H1 (cell line): ENCODE data around the gene IL36RN. TPM values are rescaled to one million over a fixed set of nuclear protein-coding genes. Genes with fewer than 3 reads are reported as not detected.

ENCODE experiments used
- CTCF ChIA-PET: fragments of 300-600 bp; sonication (Branson Sonifier 250); formaldehyde crosslinking; loops from one replicate; lab custom pipeline; 2021; ENCODE audit not compliant: partially characterized antibody; lab: Charles Lee
- POLR2A ChIA-PET: fragments of 300-600 bp; sonication (Branson Sonifier 250); formaldehyde crosslinking; loops from one replicate; lab custom pipeline; 2021; ENCODE audit warnings: inconsistent platforms; ENCODE audit not compliant: partially characterized antibody; lab: Charles Lee
- DNase-seq, 2 experiments: peaks; one replicate each; pipeline versions ENCODE4 v3.0.0 to v3.0.0-alpha.2; 2010 to 2022; ENCODE audit warnings: low spot score in 2 of 2, low read depth in 1 of 2, mixed read lengths in 1 of 2
- FAIRE-seq: peaks from 2 replicates; lab custom pipeline; 2011; peaks lifted over from hg19 to GRCh38; lab: Jason Lieb, UNC
- H2AFZ ChIP-seq: 2 replicates; pipeline ENCODE4 v1.8.1; 2012; ENCODE audit warnings: low read length, inconsistent platforms
- H2AK5ac ChIP-seq: 2 replicates; pipeline ENCODE4 v1.6.1; 2013; ENCODE audit warnings: low read depth, low read length
- H2BK120ac ChIP-seq: replicated peaks from 2 replicates; pipeline ENCODE3; 2013; ENCODE audit warnings: low read depth, low read length, inconsistent platforms
- H2BK12ac ChIP-seq: 2 replicates; pipeline ENCODE4 v1.6.1; 2013; ENCODE audit warnings: low read depth, low read length
- H2BK15ac ChIP-seq: 2 replicates; pipeline ENCODE4 v1.6.1; 2013; ENCODE audit warnings: low read length
- H2BK20ac ChIP-seq: 2 replicates; pipeline ENCODE4 v1.6.1; 2013; ENCODE audit warnings: low read length
- H2BK5ac ChIP-seq: 2 replicates; pipeline ENCODE4 v1.6.1; 2013; ENCODE audit warnings: low read depth, low read length
- H3K14ac ChIP-seq: 2 replicates; pipeline ENCODE4 v1.6.1; 2013; ENCODE audit warnings: inconsistent platforms; ENCODE audit not compliant: insufficient read length
- H3K18ac ChIP-seq: 2 replicates; pipeline ENCODE4 v1.6.1; 2013; ENCODE audit warnings: low read length; ENCODE audit errors: extremely low read depth
- H3K23ac ChIP-seq: 2 replicates; pipeline ENCODE4 v1.6.1; 2013; ENCODE audit warnings: inconsistent platforms; ENCODE audit not compliant: insufficient read length
- H3K23me2 ChIP-seq: 2 replicates; pipeline ENCODE4 v1.6.1; 2013; ENCODE audit warnings: low read depth, low read length
- H3K27ac ChIP-seq: 2 replicates; pipeline ENCODE4 v1.6.1; 2011; ENCODE audit warnings: low read depth, low read length, inconsistent platforms
- H3K27me3 ChIP-seq, 4 experiments: replicated peaks in 1 of 4; 1 replicate in 1 of 4; 2 replicates in 3 of 4; pipeline versions ENCODE4 v1.6.1 to v1.8.1; 2011 to 2013; ENCODE audit warnings: low read length in 3 of 4, mild to moderate bottlenecking in 3 of 4, inconsistent platforms in 2 of 4, mixed read lengths in 2 of 4, moderate library complexity in 1 of 4; ENCODE audit not compliant: control insufficient read depth in 3 of 4, insufficient read depth in 3 of 4; ENCODE audit errors: extremely low read depth in 1 of 4
- H3K36me3 ChIP-seq, 4 experiments: 2 replicates each; pipeline versions ENCODE4 v1.6.1 to v1.8.1; 2011 to 2013; ENCODE audit warnings: mild to moderate bottlenecking in 4 of 4, low read length in 3 of 4, moderate library complexity in 2 of 4, control low read depth in 1 of 4, inconsistent platforms in 1 of 4; ENCODE audit not compliant: insufficient read depth in 4 of 4, control insufficient read depth in 2 of 4
- H3K4ac ChIP-seq: replicated peaks from 2 replicates; pipeline ENCODE3; 2013; ENCODE audit warnings: low read length, low read depth, mixed read lengths, inconsistent platforms; ENCODE audit not compliant: insufficient read length
- H3K4me1 ChIP-seq, 4 experiments: replicated peaks in 1 of 4; 1 replicate in 1 of 4; 2 replicates in 3 of 4; pipeline versions ENCODE4 v1.6.1 to v1.8.1; 2011 to 2013; ENCODE audit warnings: low read length in 3 of 4, inconsistent platforms in 2 of 4, mixed read lengths in 1 of 4; ENCODE audit not compliant: insufficient read depth in 4 of 4, control insufficient read depth in 3 of 4
- H3K4me2 ChIP-seq, 2 experiments: 2 replicates each; pipeline versions ENCODE4 v1.6.1 to v1.8.1; 2011 to 2013; ENCODE audit warnings: low read depth in 2 of 2, low read length in 2 of 2, control low read depth in 1 of 2, inconsistent platforms in 1 of 2, mild to moderate bottlenecking in 1 of 2; ENCODE audit not compliant: insufficient read depth in 1 of 2
- H3K4me3 ChIP-seq, 4 experiments: fragments of 200-600, 300-600 bp in 1 of 4; sonication (generic), shearing (Covaris generic), sonication (Bioruptor Twin) in 1 of 4; 2 replicates each; pipeline versions ENCODE4 v1.5.1 to v1.8.1; 2011 to 2016; ENCODE audit warnings: low read length in 4 of 4, low read depth in 3 of 4, control low read depth in 2 of 4, inconsistent platforms in 2 of 4, mild to moderate bottlenecking in 2 of 4, mixed read lengths in 1 of 4, moderate library complexity in 1 of 4; ENCODE audit not compliant: insufficient read depth in 2 of 4; ENCODE audit errors: extremely low read depth in 1 of 4
- H3K56ac ChIP-seq: replicated peaks from 2 replicates; pipeline ENCODE3; 2013; ENCODE audit warnings: low read depth, mild to moderate bottlenecking, mixed read lengths, low read length, inconsistent platforms; ENCODE audit not compliant: insufficient read length
- H3K79me1 ChIP-seq: 2 replicates; pipeline ENCODE4 v1.6.1; 2013; ENCODE audit warnings: low read depth, low read length, control low read depth
- H3K79me2 ChIP-seq, 2 experiments: 2 replicates each; pipeline versions ENCODE4 v1.6.1 to v1.8.1; 2012 to 2013; ENCODE audit warnings: low read length in 2 of 2, mild to moderate bottlenecking in 2 of 2, inconsistent platforms in 1 of 2; ENCODE audit not compliant: insufficient read depth in 2 of 2, control insufficient read depth in 1 of 2
- H3K9ac ChIP-seq, 4 experiments: replicated peaks in 1 of 4; 1 replicate in 1 of 4; 2 replicates in 3 of 4; pipeline versions ENCODE4 v1.6.1 to v1.8.1; 2011 to 2013; ENCODE audit warnings: low read depth in 3 of 4, low read length in 3 of 4, control low read depth in 2 of 4, mild to moderate bottlenecking in 2 of 4, moderate library complexity in 2 of 4, inconsistent platforms in 1 of 4; ENCODE audit errors: extremely low read depth in 1 of 4
- H3K9me3 ChIP-seq, 2 experiments: 2 replicates each; pipeline versions ENCODE4 v1.6.1 to v1.8.1; 2012 to 2013; ENCODE audit warnings: mild to moderate bottlenecking in 2 of 2, moderate library complexity in 2 of 2, control low read depth in 1 of 2, inconsistent platforms in 1 of 2, low read depth in 1 of 2, low read length in 1 of 2, mixed read lengths in 1 of 2; ENCODE audit not compliant: insufficient read depth in 2 of 2
- H4K20me1 ChIP-seq, 2 experiments: replicated peaks in 1 of 2; 2 replicates each; pipeline versions ENCODE3 to v1.8.1; 2011 to 2013; ENCODE audit warnings: inconsistent platforms in 2 of 2, low read length in 2 of 2, mild to moderate bottlenecking in 1 of 2; ENCODE audit not compliant: insufficient read depth in 2 of 2, control insufficient read depth in 1 of 2
- H4K5ac ChIP-seq: 2 replicates; pipeline ENCODE4 v1.6.1; 2013; ENCODE audit warnings: low read length, low read depth, mixed read lengths, inconsistent platforms; ENCODE audit not compliant: insufficient read length
- H4K8ac ChIP-seq: 2 replicates; pipeline ENCODE4 v1.8.0; 2013; ENCODE audit warnings: mild to moderate bottlenecking, moderate library complexity, low read length, inconsistent platforms; ENCODE audit not compliant: insufficient read depth; ENCODE audit errors: extremely low read depth
- H4K91ac ChIP-seq: replicated peaks from 2 replicates; pipeline ENCODE3; 2013; ENCODE audit warnings: low read length, mixed read lengths, inconsistent platforms; ENCODE audit not compliant: insufficient read length
- CEBPB ChIP-seq: IDR thresholded peaks from 2 replicates; pipeline ENCODE4 v1.6.1; 2012; ENCODE audit warnings: low read depth, low read length
- CHD2 ChIP-seq: IDR thresholded peaks from 2 replicates; pipeline ENCODE4 v1.6.1; 2012; ENCODE audit warnings: low read length, improper control_type of control experiment
- CTBP2 ChIP-seq: IDR thresholded peaks from 2 replicates; pipeline ENCODE4 v1.7.0; 2011; ENCODE audit warnings: borderline replicate concordance, mild to moderate bottlenecking, moderate library complexity, mixed read lengths, low read length; ENCODE audit not compliant: insufficient read depth, insufficient read length
- EZH2 ChIP-seq: fragments of 200-600 bp; sonication (generic); IDR thresholded peaks from 2 replicates; pipeline ENCODE4 v1.7.1; 2012; ENCODE audit warnings: low read depth, mild to moderate bottlenecking, moderate library complexity, low read length, inconsistent platforms; ENCODE audit not compliant: severe bottlenecking
- POU5F1 ChIP-seq: IDR thresholded peaks from 2 replicates; pipeline ENCODE4 v1.6.1; 2011; ENCODE audit warnings: low read depth, mild to moderate bottlenecking, low read length, moderate library complexity
- RAD21 ChIP-seq, 2 experiments: IDR thresholded peaks in 1 of 2; conservative IDR thresholded peaks in 1 of 2; 2 replicates each; pipeline ENCODE4 v1.6.1; 2011; ENCODE audit warnings: low read depth in 2 of 2, low read length in 2 of 2, improper control_type of control experiment in 1 of 2, inconsistent platforms in 1 of 2, mild to moderate bottlenecking in 1 of 2, moderate library complexity in 1 of 2
- SAP30 ChIP-seq: fragments of 300-600 bp; sonication (generic); IDR thresholded peaks from 2 replicates; pipeline ENCODE4 v1.7.1; 2012; ENCODE audit warnings: low read length, moderate library complexity, mild to moderate bottlenecking, inconsistent platforms; ENCODE audit not compliant: insufficient read depth, insufficient replicate concordance
- SIX5 ChIP-seq: IDR thresholded peaks from 2 replicates; pipeline ENCODE4 v1.6.1; 2011; ENCODE audit warnings: mild to moderate bottlenecking, low read depth, low read length
- SP1 ChIP-seq: IDR thresholded peaks from 2 replicates; pipeline ENCODE4 v1.6.1; 2011; ENCODE audit warnings: low read depth, low read length
- TAF1 ChIP-seq: IDR thresholded peaks from 2 replicates; pipeline ENCODE4 v1.6.1; 2011; ENCODE audit warnings: mild to moderate bottlenecking, low read depth, low read length
- TCF12 ChIP-seq: IDR thresholded peaks from 2 replicates; pipeline ENCODE4 v1.6.1; 2011; ENCODE audit warnings: low read depth, mild to moderate bottlenecking, low read length
- WGBS, 2 experiments: shearing (Covaris generic) in 1 of 2; methylation state at CpG; one replicate each; pipeline versions ENCODE4 v1.1.6 to v1.1.7; 2013 to 2015; ENCODE audit warnings: low lambda C conversion rate in 2 of 2, mixed read lengths in 2 of 2, inconsistent platforms in 1 of 2, low coverage in 1 of 2, missing lambda C conversion rate in 1 of 2; ENCODE audit not compliant: insufficient replicate concordance in 2 of 2, insufficient coverage in 1 of 2, insufficient read length in 1 of 2; ENCODE audit errors: extremely low coverage in 1 of 2, missing lambda C conversion rate in 1 of 2; 5-methylcytosine and 5-hydroxymethylcytosine counted together
- polyA plus RNA-seq, 7 experiments: library from polyadenylated mRNA; depleted of rRNA in 3 of 7; stranded (reverse) in 5 of 7; unstranded in 2 of 7; fragments of >200 nt in 5 of 7; fragments of 200-250 nt in 2 of 7; gene quantifications; 1 replicate in 5 of 7; 2 replicates in 1 of 7; 4 replicates in 1 of 7; pipeline versions ENCODE4 v1.2.1 to v1.2.3, GENCODE V29; 2011 to 2013; ENCODE audit warnings: missing spikeins in 2 of 7, mixed read lengths in 2 of 7
- total RNA-seq: library from RNA; stranded (reverse); fragmentation: NEBNext Ultra II Directional; extraction: Animal tissue kit (Norgen Biotek cat#: 25700); gene quantifications from 2 replicates; pipeline ENCODE4 v1.2.1, GENCODE V29; 2021

IL36RN gene
- total and polyA plus RNA-seq, 2 of the 8 experiments (the other 6 are each of a cell fraction or from before 2014, with no cell fraction given), result not detected

DNA sequence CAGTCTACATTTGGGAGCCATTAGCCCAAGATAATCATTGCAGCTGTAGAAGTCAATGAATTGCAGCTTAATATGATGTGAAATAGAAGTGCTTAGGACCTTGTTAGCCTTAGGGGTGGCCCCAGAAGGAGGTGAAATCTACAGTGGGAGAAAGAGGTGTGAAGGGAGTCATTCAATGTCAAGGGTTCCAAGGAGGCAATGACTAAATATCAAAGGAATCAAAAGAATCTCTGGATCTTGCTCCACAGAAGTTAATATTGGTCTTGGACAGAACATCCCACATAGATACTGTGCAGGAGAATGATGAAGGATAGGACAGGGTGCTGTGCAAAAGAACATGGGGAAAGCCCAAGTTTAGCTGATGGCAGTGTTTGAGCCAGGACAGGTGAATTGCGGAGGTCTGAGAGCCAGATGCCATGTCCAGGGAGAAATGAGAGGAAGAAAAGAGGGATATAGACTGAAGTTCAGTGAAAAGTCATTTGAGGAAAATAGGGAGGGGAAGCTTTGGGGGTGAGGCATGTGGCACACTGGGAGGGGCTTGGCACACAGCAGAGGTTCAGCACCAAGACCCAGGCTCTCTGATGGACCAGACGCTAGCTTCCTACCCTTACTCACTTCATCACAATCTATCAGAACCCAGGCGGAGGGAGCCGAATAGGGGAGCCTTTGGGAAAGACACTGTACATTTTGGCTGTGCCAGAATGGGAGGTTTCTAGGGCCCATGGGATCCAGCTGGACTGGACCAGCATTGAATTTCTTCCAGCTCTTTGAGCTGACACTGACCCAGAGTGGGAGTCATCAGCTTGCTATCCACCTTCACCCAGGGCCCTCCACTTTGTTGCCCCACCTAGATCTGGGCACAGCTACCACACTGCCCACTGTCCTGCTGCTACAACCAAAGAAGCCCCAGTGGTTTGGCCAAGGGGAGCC, 10.9 kb downstream of the IL36RN start:
- Histone ChIP-seq H2BK12ac (no peak overlapping the region), H3K23me2 (peaks cover 2% of the 10 kb centered on the region; the same call in 1 of the 2 replicates), H3K56ac (no peak overlapping the region), H3K23ac (no peak overlapping the region), H4K91ac (no peak overlapping the region), H2AFZ (no peak overlapping the region), H4K5ac (no peak overlapping the region), H4K20me1 (no peaks in the 10 kb centered on the region), H4K8ac (no peak overlapping the region), H3K27me3 (no peaks in the 10 kb centered on the region), H3K14ac (no peak overlapping the region), H3K79me2 (no peaks in the 10 kb centered on the region), H3K9ac (no peak overlapping the region), H2BK120ac (no peak overlapping the region), H2BK20ac (no peak overlapping the region), H2BK5ac (no peak overlapping the region), H3K4ac (no peak overlapping the region), H3K27ac (no peak overlapping the region), H3K18ac (no peak overlapping the region), H3K4me2 (no peak overlapping the region), H3K4me1 (no peaks in the 10 kb centered on the region), H3K36me3 (no peaks in the 10 kb centered on the region), H3K9me3 (0 out of 4 replicates have a peak, but pooled peaks cover 0 to 7% of the 10 kb centered on the region in 2 experiments), H3K79me1 (no peaks in the 10 kb centered on the region), H2AK5ac (no peak overlapping the region), H2BK15ac (no peak overlapping the region), H3K4me3 (no peak overlapping the region)
- no peak for FAIRE-seq
- CTCF ChIA-PET, result interaction anchor here (1.1 to 2.8 kb wide), 4 partner anchors 10 to 129 kb away, joined by 3 to 17 read pairs (median 3); no protein-coding TSS in a partner anchor
- WGBS, 2 experiments, result 82% methylated on average over 4 of the region's 4 CpGs; no CpG with 5 or more reads in 1 of the 2 experiments
- TF ChIP-seq TAF1 (no peak), CHD2 (no peak), RAD21 (IDR thresholded peaks at IDR 0.05 in 1 of 2, conservative IDR thresholded peaks at IDR 0.05 in 1 of 2; ENCODE audit: low read depth in 2 of 2, low read length in 2 of 2) (no peak), CTBP2 (no peak), SAP30 (no peak), POU5F1 (no peak), TCF12 (no peak), SP1 (no peak), EZH2 (no peak), CEBPB (no peak), SIX5 (no peak)
- DNase-seq, result no peak
- POLR2A ChIA-PET, result no interaction called here
